Measurements from ENCODE around the gene TTC28.

TTC28 gene

DNA sequence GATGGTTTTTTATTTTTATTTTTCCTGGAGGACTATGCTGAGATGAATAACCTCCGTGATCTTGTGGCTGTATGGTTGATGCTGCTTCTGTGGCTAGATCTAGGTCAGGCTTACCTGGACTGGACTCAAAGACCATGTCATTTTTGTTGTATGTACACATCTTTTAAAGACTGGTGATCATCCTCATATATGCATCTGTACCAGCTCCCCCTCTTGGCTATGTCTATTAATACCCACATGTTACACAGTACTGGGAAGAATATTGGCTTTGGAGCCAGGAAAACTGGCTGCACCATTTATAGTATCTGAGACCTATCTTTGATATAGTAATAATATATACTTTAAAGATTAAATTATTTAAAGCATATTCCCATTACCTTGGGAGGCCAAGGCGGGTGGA is 742.2 kb downstream of the TTC28 start:
- H3K9me3 ChIP-seq (ENCODE audit: insufficient read depth, low read depth, low read length), result no peaks in the 10 kb centered on the region
- no peaks in the 10 kb centered on the region for H4K20me1 ChIP-seq (ENCODE audit: insufficient read depth, low read length, poor library complexity, severe bottlenecking)
- H2AFZ ChIP-seq (ENCODE audit: low read length), result no peak overlapping the region
- no peaks in the 10 kb centered on the region for H3K9me2 ChIP-seq (replicated peaks; ENCODE audit: low read depth, low read length)
- no peaks in the 10 kb centered on the region for H3F3A ChIP-seq (ENCODE audit: low read depth)
- no peak overlapping the region for H3K4me3 ChIP-seq (ENCODE audit: low read length, poor library complexity, severe bottlenecking)
- TF ChIP-seq, protein P1, sequence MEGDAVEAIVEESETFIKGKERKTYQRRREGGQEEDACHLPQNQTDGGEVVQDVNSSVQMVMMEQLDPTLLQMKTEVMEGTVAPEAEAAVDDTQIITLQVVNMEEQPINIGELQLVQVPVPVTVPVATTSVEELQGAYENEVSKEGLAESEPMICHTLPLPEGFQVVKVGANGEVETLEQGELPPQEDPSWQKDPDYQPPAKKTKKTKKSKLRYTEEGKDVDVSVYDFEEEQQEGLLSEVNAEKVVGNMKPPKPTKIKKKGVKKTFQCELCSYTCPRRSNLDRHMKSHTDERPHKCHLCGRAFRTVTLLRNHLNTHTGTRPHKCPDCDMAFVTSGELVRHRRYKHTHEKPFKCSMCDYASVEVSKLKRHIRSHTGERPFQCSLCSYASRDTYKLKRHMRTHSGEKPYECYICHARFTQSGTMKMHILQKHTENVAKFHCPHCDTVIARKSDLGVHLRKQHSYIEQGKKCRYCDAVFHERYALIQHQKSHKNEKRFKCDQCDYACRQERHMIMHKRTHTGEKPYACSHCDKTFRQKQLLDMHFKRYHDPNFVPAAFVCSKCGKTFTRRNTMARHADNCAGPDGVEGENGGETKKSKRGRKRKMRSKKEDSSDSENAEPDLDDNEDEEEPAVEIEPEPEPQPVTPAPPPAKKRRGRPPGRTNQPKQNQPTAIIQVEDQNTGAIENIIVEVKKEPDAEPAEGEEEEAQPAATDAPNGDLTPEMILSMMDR (conservative IDR thresholded peaks at IDR 0.05; ENCODE audit: low read length), result peak; percentile 50
- TF ChIP-seq EZH2phosphoT487 (IDR thresholded peaks at IDR 0.05; ENCODE audit: borderline replicate concordance), result no peak
- H3K4me1 ChIP-seq (ENCODE audit: insufficient read depth, low read length, poor library complexity, severe bottlenecking), result no peaks in the 10 kb centered on the region
- no peaks in the 10 kb centered on the region for H3K36me3 ChIP-seq (ENCODE audit: insufficient read depth, low read length)
- no peak overlapping the region for H3K9ac ChIP-seq (ENCODE audit: low read depth, low read length, poor library complexity, severe bottlenecking)
- H3K79me2 ChIP-seq (ENCODE audit: insufficient read depth, low read length), result no peaks in the 10 kb centered on the region
- no peak overlapping the region for H3K4me2 ChIP-seq (ENCODE audit: low read depth, low read length, poor library complexity, severe bottlenecking)
- H3K27me3 ChIP-seq (ENCODE audit: insufficient read depth, low read length, poor library complexity, severe bottlenecking), result no peaks in the 10 kb centered on the region

GRCh38 chr22:27935897-27936296 is 743.7 kb downstream of the TTC28 start:
- no peaks in the 10 kb centered on the region for H3K4me1 ChIP-seq (ENCODE audit: insufficient read depth, low read length, poor library complexity, severe bottlenecking)
- no peaks in the 10 kb centered on the region for H3K9me3 ChIP-seq (ENCODE audit: insufficient read depth, low read depth, low read length)
- TF ChIP-seq EZH2phosphoT487 (IDR thresholded peaks at IDR 0.05; ENCODE audit: borderline replicate concordance), result no peak
- TF ChIP-seq, protein P1 (conservative IDR thresholded peaks at IDR 0.05; ENCODE audit: low read length), result no peak
- no peaks in the 10 kb centered on the region for H3K27me3 ChIP-seq (ENCODE audit: insufficient read depth, low read length, poor library complexity, severe bottlenecking)
- H3K9me2 ChIP-seq (replicated peaks; ENCODE audit: low read depth, low read length), result no peaks in the 10 kb centered on the region
- no peaks in the 10 kb centered on the region for H3K79me2 ChIP-seq (ENCODE audit: insufficient read depth, low read length)
- H4K20me1 ChIP-seq (ENCODE audit: insufficient read depth, low read length, poor library complexity, severe bottlenecking), result no peaks in the 10 kb centered on the region
- no peak overlapping the region for H2AFZ ChIP-seq (ENCODE audit: low read length)
- no peak overlapping the region for H3K4me2 ChIP-seq (ENCODE audit: low read depth, low read length, poor library complexity, severe bottlenecking)
- H3K4me3 ChIP-seq (ENCODE audit: low read length, poor library complexity, severe bottlenecking), result no peak overlapping the region
- no peaks in the 10 kb centered on the region for H3F3A ChIP-seq (ENCODE audit: low read depth)
- H3K36me3 ChIP-seq (ENCODE audit: insufficient read depth, low read length), result no peaks in the 10 kb centered on the region
- no peak overlapping the region for H3K9ac ChIP-seq (ENCODE audit: low read depth, low read length, poor library complexity, severe bottlenecking)

GRCh38 chr22:27934069-27934468 is 745.6 kb downstream of the TTC28 start:
- Histone ChIP-seq H3K36me3 (ENCODE audit: insufficient read depth, low read length) (no peaks in the 10 kb centered on the region), H3F3A (ENCODE audit: low read depth) (no peaks in the 10 kb centered on the region), H3K9me2 (replicated peaks; ENCODE audit: low read depth, low read length) (no peaks in the 10 kb centered on the region), H3K4me3 (ENCODE audit: low read length, poor library complexity, severe bottlenecking) (no peak overlapping the region), H2AFZ (ENCODE audit: low read length) (no peak overlapping the region), H3K79me2 (ENCODE audit: insufficient read depth, low read length) (no peaks in the 10 kb centered on the region), H3K9ac (ENCODE audit: low read depth, low read length, poor library complexity, severe bottlenecking) (no peak overlapping the region), H3K4me1 (ENCODE audit: insufficient read depth, low read length, poor library complexity, severe bottlenecking) (no peaks in the 10 kb centered on the region), H3K9me3 (ENCODE audit: insufficient read depth, low read depth, low read length) (no peaks in the 10 kb centered on the region), H4K20me1 (ENCODE audit: insufficient read depth, low read length, poor library complexity, severe bottlenecking) (no peaks in the 10 kb centered on the region), H3K4me2 (ENCODE audit: low read depth, low read length, poor library complexity, severe bottlenecking) (no peak overlapping the region), H3K27me3 (ENCODE audit: insufficient read depth, low read length, poor library complexity, severe bottlenecking) (no peaks in the 10 kb centered on the region)
- TF ChIP-seq EZH2phosphoT487 (IDR thresholded peaks at IDR 0.05; ENCODE audit: borderline replicate concordance), result no peak
- TF ChIP-seq, protein P1 (conservative IDR thresholded peaks at IDR 0.05; ENCODE audit: low read length), result no peak

Data from Loucy (cell line).